Stimulated activated CD8-positive, alpha-beta memory T cell treated with anti-CD3 and anti-CD28 coated beads, Interleukin-4, amount 100 ng/mL, for 24 hours (primary cell): ENCODE results near the gene MYRF.

Experiments
- DNase-seq: peaks from one replicate; pipeline ENCODE4 v3.0.0-alpha.2; 2020; ENCODE audit warnings: low read depth

MYRF gene

DNA sequence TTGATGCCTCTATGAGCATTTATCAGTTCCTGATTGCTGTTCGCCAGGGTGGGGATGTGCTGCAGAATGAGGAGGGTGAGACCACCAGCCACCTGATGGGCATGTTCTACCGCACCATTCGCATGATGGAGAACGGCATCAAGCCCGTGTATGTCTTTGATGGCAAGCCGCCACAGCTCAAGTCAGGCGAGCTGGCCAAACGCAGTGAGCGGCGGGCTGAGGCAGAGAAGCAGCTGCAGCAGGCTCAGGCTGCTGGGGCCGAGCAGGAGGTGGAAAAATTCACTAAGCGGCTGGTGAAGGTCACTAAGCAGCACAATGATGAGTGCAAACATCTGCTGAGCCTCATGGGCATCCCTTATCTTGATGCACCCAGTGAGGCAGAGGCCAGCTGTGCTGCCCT lies 43.0 kb downstream of the MYRF start:
- no peak for DNase-seq

DNA sequence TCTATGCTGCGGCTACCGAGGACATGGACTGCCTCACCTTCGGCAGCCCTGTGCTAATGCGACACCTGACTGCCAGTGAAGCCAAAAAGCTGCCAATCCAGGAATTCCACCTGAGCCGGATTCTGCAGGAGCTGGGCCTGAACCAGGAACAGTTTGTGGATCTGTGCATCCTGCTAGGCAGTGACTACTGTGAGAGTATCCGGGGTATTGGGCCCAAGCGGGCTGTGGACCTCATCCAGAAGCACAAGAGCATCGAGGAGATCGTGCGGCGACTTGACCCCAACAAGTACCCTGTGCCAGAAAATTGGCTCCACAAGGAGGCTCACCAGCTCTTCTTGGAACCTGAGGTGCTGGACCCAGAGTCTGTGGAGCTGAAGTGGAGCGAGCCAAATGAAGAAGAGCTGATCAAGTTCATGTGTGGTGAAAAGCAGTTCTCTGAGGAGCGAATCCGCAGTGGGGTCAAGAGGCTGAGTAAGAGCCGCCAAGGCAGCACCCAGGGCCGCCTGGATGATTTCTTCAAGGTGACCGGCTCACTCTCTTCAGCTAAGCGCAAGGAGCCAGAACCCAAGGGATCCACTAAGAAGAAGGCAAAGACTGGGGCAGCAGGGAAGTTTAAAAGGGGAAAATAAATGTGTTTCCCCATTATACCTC lies 43.6 kb downstream of the MYRF start:
- DNase-seq, result no peak

DNA sequence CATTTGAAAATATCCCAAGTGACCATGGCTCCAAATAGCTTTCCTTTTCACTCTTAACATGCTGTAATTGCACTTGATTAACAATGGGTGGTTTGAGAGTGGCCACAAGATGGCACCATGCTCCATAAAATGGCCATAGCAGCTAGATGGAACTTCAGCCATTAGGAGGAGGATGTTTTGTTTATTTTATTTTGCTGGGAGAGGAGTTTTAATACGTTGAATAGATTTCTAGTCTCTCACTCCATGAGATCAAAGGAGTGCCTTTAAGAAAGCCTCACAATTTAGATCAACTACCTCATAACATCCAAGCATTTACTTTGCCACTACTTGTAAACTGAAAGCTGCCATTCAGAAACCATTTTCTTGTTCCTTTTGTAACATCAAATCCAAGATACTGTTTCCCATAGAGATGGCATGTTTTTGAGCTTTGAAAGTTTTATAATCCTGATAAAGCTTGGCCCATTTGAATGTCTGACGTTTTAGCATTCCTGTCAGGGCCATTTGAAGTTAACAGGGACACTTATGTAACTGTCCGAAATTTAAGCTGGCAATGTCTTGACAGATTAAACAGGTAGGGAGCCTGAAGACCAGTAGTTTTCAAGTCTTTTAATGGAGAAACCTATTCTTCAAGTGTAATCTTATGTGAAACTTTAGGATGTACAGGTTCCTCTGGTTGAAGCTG lies 45.0 kb downstream of the MYRF start:
- DNase-seq, result peak; percentile 38

DNA sequence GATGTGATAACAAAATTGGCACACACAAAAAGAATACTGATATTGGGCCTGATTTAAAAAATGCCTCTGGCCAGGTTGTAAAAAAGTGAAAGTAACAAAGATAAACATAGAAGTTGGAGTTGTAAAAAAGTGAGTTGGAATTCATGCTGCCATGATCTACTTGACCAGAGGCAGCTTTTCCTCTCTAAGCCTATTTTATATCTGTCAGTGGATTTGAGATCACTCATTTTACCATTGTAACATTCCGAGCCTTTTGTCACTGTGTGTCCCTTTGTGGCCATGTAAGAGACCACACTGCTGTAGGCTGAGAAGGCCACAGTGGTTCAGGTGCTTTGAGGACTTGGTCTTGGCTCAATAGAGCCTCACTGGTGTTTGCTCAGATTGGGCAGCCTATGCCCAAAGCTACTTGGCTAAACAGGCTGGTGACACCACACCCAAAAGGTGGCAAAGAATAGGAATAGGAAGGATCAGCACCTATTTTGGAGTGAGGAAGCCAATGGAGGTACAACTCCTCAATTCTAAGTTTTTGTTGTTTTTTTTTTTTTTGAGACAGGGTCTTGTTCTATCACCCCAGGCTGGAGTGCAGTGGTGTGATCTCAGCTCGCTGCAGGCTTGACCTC lies 47.3 kb downstream of the MYRF start:
- DNase-seq, result no peak

DNA sequence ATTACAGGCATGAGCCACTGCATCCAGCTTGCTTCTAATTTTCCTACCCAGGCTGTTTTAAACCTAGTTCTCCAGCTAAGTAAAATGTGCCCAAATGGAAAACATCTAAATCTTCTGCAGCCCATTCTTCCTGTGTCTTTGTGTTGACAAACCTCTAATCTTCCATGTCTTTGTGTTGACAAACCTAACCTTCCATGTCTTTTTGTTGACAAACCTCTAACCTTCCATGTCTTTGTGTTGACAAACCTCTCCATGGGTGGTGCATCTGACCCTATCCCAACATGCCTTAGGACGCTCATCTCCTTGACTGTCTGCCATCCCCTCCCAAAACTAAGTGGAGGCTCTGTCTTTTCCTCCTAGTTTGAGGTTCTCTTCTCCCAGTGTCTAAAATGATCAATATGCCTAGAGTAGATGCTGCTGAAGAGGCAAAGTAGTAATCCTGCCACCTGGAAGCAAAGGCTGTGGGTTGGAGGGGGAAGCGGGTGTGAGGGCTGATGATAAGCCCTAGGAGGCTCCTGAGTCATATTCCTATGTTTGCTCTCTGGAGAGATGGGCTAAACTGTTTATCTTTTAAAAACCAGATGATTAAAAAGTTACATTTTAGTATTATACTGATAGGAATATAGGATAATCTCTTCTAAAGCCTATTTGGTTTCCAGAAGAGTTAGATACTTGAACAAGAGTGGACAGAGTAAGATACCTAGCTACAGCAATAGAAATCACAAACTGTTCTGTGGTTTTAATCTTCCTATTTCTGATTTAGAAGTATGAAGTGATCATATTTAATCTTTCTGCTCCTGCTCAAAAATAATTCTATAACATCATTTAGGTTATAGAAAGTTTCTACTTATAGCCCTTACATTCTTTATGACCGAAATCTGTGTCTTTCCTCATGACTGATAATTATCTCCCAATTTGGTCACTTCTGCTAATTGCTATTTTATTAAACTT lies 48.2 kb downstream of the MYRF start:
- no peak for DNase-seq

DNA sequence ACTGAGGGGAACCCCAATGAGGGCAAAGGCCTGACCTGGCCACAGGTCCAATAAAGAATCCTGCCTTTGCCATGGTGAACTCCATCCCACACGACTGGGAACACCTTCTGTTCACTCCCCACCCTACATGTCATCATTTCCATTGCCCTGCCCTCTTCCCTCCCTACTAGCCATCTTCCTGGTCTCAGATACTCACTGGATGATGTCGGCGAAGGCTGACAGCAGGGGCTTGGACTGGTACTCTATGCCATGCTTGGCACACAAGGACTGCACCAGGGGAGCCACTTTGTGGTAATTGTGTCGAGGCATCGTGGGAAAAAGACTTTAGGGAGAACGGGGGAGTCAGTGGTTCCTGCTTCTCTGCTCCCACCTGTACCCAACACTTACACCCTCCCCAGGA lies 50.2 kb downstream of the MYRF start:
- DNase-seq, result no peak

DNA sequence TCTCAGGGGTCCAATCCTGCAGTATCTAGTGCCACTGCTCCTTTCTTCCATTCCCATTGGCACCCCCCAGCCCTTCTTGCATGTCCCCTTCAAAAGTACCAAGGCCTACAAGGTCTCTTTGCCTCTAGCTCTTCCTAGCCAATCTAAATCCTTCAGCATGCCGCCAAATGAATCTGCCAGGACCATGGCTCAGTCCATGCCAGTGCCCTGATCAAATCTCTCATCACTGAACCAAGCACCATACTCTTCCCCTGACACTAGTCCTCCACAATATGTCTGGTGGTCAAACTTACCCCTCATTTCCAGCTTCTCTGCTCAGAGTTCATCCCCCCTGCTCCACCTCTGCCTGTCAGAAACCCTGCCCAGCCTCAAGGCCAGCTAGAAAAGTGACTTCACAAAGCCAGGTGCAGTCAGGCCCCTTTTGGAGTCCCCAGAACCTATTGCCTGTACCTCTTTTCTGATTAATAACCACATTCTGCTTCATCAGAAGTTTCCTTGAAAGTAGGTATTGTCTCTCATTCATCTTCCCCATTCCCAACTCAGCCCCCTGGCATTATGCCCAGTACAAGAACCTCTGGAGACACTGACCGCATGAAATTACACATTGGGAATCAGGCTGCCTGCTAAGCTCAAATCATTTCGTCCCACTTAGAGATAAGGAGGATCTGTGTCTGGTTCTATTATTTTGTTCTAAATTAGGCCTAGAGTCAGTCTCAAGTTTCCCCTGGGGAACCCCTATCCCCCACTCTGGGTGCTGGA lies 51.6 kb downstream of the MYRF start:
- DNase-seq, result no peak

DNA sequence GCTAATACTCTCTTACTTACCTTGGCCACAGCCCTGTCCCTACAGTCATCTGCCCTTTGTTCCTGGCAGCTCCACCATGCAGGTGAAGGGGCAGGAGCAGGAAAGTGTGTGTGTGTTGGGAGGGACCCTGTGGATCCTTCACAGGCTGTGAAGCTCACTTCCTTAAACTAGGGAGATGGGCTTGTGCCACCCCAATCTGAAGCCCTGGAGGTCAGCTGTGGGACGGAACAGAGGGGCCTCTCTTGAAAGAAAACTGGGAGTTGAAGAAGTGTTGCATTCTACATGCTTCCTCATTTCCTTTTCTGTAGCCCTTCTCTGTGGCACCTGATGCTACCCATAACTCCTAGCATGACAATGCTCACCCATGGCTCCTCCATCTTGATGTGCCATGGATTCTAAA lies 52.7 kb downstream of the MYRF start:
- no peak for DNase-seq

DNA sequence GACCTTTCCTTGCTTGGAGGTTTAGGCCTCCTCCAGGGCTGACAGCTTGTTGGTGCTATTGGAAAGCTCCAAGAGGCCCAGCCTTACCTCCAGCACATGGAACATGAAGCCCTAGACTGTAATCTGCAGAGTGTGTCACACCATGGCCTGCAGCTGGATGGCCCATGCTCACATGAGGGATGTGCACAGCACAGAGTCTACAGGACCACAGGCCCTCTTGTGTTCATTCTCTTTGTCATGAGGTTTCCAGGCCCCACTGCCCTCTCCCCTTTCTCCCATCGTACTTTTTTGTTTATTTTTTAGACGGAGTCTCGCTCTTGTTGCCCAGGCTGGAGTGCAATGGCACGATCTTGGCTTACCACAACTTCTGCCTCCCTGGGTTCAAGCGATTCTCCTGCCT lies 54.3 kb downstream of the MYRF start:
- no peak for DNase-seq

DNA sequence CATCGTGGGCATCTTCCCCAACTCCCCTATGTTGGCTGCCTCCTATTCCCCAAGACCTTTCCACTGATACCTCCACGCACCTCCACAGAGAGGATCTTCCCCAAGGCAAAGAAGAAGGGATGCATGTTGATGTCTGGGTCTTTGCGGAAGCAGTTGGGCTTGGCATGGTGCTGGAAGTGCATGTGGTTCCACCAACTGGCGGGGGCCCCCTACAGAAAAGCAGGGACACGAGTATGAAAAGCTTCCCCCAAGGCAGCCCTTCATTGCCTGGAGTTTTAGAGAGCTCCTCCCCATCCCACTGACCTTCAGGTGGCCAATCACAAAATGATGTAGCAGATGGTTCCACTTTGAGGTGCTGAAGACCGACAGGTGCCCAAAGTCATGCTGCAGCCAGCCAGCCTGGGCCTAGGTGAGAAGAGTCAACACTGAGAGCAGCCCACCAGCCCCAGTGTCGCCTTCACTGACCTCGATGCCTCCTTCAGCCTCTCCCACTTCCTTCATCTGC lies 58.3 kb downstream of the MYRF start:
- DNase-seq, result no peak

DNA sequence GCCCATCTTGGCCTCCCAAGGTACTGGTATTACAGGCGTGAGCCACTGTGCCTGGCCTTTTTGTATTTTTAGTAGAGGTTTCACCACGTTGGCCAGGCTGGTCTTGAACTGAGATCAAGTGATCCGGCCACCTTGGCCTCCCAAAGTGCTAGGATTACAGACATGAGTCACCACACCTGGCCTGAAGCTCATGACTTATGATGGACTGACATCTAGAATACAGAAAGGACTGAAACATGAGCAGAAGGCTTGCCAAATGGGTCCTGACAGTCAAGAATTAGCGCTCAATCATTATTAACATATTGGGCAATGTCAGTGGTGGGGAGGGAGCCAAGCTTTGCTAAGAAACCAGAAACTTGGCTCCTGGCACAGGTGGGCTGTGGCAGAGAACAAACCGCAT lies 59.4 kb downstream of the MYRF start:
- DNase-seq, result no peak

DNA sequence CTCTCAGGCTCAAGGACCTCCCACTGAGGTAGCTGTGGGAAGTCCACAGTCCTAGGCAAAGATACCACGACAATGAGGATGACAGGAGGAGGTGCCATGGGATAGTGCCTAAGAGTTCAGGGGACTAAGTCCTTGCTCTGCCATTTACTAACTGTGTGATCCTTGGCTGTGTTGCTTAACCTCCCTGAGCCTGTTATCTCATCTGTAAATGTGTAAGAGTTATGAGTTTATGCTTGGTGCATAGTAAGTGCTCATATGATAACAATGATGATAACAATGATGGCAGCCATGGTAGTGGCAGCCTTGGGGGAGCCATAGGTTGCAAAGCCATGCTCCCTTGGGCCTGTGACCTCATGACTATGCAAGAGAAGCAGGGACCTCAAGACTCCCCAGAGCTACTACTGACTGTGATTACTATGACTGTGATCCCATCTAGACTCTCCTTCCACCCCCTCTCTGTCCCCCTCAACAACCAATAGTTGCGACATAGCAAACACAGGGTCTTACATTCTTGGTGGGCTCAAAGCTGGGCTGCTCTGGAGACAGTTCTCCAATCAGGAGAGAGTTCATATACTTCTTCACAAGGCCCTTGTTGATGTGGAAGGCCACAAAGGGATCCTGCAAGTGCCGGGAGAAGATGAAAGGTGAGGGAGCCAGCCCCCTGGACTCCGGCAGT lies 60.4 kb downstream of the MYRF start:
- DNase-seq, result no peak

DNA sequence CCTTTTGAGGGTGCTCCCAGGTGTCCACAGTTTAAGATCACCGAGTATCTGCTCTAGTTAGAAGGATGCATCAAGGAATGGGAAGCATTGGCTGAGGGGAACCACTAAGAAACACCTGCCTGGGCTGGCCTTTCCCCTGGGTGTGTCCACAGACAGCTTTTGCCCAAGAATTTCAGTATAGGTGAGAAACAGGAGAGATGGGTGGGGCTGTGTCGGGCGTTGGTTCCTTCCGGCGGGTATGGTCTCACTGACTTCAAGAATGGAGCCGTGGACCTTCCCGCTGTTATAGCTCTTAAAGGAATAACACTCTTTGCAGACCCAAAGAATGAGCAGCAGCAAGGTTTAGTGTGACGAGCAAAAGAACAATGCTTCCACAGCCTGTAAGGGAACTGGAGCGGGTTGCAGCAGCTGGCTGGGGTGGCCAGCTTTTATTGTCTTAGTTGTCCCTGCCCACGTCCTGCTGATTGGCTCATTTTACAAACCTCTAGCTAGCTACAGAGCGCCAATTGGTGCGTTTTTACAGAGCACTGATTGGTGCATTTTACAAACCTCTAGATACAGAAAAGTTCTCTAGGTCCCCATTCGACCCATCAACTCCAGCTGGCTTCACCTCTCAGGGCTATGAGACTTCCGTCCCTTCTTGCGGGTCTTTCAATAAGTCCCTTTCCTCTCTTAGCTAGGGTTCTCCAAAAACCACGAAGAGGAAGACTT lies 62.0 kb downstream of the MYRF start:
- no peak for DNase-seq

DNA sequence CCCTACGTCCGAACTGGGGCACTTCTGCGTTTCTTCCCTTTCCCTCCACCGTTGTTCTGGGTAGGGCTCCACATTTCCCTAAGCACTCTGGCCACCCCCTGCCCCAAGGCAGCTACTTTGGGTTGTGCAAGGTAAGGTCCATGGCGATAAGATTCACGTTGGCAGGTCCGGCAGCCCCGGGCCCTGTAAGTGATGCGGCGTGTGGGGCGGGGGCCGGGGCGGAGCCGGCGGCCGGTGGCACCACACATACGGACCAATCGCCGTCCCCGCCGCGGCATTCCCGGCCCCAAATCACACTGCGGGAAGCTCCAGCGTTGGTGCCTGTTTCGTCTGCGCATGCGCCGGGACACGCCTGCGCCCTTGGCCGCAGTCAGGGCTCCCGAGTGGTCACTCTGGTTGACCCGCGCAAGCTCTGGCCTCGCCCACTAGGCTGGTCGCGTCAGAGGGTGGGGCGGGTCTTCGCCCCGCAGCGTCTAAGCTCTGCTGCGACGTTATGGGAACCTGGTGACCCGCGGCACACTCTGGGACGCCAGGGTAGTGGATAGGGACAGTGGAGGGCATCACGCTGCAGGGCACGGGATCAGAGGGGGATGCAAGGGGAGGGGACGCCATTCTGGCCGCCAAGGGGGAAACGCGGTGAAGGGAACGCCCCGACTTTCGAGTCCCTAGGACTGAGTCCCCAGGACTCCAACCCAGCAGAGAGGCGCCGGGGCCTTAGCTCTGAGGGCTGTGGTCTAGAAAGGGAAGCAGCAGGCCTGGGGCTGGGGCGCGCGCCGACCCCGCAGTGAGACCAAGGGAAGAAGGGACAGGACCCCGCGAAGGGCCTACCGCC lies 62.7 kb downstream of the MYRF start:
- peak; percentile 36 for DNase-seq

DNA sequence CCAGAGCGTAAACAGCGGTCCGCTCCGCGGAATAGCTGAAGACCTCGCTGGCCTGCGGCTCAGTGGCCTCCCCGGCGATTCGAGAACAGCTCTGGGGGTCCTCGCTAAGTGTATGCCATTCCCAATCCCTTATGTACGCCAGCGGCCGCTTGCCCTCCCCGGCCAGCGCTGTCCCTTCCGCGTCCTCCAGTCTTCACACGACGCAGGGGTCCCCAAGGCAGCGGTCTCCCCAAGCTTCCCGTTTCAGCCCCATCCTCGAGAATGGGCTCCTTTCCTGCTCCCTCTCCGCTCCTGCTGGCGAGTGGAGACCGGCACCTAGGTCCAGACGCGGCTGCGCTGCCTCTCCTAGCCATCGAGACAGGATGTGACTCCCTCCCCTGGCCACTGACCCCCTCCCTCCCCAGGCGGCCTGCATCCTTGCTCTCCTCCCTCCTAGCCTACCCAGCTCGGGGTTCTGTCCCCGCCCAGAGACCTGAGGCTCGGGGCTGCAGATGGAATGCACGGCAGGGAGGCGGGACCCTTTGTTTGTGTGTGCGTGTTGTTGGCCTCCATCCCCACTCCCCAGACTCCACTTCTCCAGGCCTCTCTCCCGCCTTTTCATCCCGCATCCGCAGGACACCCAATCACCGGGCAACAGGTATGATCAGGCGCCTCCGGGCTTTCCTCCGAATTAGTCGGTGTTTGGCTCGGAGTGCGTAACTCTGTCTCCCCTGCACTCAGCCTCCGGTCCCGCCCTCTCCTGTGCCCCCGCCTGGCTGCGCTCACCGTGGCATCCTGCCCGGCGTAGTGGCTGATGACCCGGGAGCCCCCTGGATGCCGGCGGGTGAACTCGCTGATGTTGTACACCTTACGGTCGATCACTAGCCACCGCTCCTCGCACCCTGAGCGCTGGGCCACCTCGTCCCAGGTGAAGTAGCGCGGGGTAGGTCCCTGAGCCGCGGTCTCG lies 63.6 kb downstream of the MYRF start:
- DNase-seq, result no peak

DNA sequence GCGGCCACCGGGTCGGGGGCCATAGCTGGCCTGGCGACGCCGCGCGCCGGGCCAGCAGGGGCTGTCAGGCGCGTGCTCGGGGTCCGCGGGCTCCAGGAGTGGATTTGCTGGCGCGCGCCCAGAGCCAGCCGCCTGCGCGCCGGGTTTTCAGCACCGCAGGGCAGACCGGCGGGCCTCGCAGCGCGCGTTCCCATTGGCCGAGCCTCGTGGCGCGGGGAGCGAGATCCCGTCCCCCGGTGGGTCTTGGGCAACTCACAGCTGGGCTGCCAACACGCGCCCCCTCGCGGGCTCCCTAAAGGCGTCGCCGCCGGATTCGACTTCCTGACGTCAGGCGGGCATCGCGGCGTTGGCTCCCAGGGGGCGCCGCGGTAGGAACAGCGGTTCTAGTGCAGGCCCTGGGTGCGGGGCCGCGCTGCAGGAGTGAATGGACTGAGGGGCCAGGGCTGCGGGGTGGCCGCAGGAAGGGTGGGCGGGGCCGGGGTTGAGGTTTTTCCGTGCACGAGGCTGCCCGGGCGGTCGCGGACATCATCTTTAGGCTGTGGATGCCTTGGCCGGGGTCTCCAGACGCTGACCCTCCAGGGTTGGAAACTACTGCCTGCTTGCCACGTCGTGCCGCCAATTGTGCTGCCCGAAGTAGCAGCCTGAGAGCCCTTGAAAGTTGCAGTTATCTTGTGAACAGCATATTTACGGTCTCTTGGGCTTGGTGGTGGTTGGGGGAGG lies 64.5 kb downstream of the MYRF start, which contains the start of gene FADS1:
TSS of gene FADS1 (minus strand) at position 268 of the 720 bp plus-strand sequence. CDS start at position 194, 74 bp downstream.
- DNase-seq, result peak; percentile 67

DNA sequence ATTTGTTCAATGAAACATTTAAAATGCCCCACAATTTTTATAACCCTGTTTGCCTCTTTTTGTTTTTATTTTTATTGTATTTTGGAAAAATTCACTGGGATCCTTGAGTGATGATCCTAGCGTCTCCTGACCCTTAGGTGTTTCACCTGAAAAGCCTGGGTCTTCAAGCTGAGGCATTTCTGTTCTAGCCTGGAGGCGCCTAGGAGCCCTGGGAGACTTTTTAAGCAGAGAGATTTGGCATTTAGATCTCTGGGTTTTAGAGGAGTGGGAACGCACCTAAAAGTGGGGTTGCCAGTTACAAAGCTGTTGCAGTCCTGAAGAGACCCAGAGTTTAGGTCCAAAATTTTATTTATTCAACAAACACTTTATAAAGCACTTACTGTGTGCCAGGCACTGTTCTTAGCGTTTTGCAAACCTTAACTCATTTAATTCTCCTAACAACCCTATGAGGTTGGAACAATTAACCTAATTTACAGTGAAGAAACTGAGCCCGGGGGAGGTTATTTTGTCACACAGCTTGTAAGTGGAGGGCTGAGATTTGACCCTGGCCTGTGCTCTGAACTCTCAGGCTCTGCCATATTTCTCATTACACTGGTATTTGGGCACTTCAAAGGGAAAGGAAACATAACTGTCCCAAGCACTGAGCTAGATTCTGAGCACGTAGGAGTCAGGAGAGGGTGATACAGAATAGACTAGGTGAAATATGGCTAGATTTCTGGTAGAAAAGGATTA lies 65.2 kb downstream of the MYRF start:
- no peak for DNase-seq
